Lung (tissue), 12 donors: ENCODE data around the gene ATP9A. TPM values are rescaled to one million over a fixed set of nuclear protein-coding genes. Genes with fewer than 3 reads are reported as not detected.

Experiments used
- ATAC-seq: fragments of 200-7000 bp; cut with Tn5 transposase; one replicate; pipeline ENCODE4 v1.9.1; 2020; ENCODE audit warnings: moderate number of reproducible peaks; ENCODE audit not compliant: insufficient read depth, low FRiP score
- DNase-seq, 3 donors: peaks; one replicate each; pipeline ENCODE4 v3.0.0-alpha.2; 2013 to 2017
- H3K27ac ChIP-seq, 2 donors: one replicate each; pipeline ENCODE4 v1.5.1; 2013; ENCODE audit warnings: mild to moderate bottlenecking in 2 of 2, moderate library complexity in 2 of 2, control low read depth in 1 of 2, inconsistent platforms in 1 of 2, low read depth in 1 of 2, low read length in 1 of 2
- H3K27me3 ChIP-seq, 3 donors: one replicate each; pipeline ENCODE4 v1.5.1; 2013; ENCODE audit warnings: low read length in 2 of 3; ENCODE audit not compliant: control insufficient read depth in 3 of 3, insufficient read depth in 3 of 3
- H3K36me3 ChIP-seq, 4 donors: one replicate each; pipeline ENCODE4 v1.5.1; 2013; ENCODE audit warnings: low read length in 4 of 4, mild to moderate bottlenecking in 1 of 4, moderate library complexity in 1 of 4; ENCODE audit not compliant: control insufficient read depth in 4 of 4, insufficient read depth in 4 of 4
- H3K4me1 ChIP-seq, 5 donors: one replicate each; pipeline ENCODE4 v1.5.1; 2013; ENCODE audit warnings: low read length in 5 of 5, mild to moderate bottlenecking in 2 of 5, moderate library complexity in 1 of 5; ENCODE audit not compliant: control insufficient read depth in 5 of 5, insufficient read depth in 5 of 5
- H3K4me3 ChIP-seq: one replicate; pipeline ENCODE4 v1.5.1; 2013; ENCODE audit warnings: mild to moderate bottlenecking, control low read depth, moderate library complexity
- H3K9ac ChIP-seq, 2 donors: one replicate each; pipeline ENCODE4 v1.5.1; 2013; ENCODE audit warnings: low read length in 2 of 2, control low read depth in 1 of 2; ENCODE audit not compliant: insufficient read depth in 1 of 2
- H3K9me3 ChIP-seq, 4 donors: one replicate each; pipeline ENCODE4 v1.5.1; 2013; ENCODE audit warnings: low read length in 3 of 4, mild to moderate bottlenecking in 1 of 4, moderate library complexity in 1 of 4; ENCODE audit not compliant: control insufficient read depth in 4 of 4, insufficient read depth in 3 of 4
- WGBS, 2 donors: extraction: QIAGEN DNeasy Blood & Tissue Kit; methylation state at CpG; one replicate each; pipeline ENCODE4 v1.1.7; 2013; 5-methylcytosine and 5-hydroxymethylcytosine counted together
- polyA plus RNA-seq, 2 donors: library from polyadenylated mRNA; stranded (reverse); fragments of 200-250 nt; gene quantifications; one replicate each; pipeline ENCODE4 v1.2.1, GENCODE V29; 2013
- total RNA-seq, 2 donors: library from RNA; depleted of rRNA in 1 of 2; stranded (reverse); fragments of >200 nt in 1 of 2; gene quantifications; one replicate each; pipeline ENCODE4 v1.2.1, GENCODE V29; 2014 to 2021
- TF ChIP-seq, protein P1 (sequence below): IDR thresholded peaks from 2 replicates; pipeline ENCODE4 v1.5.1; 2012; ENCODE audit warnings: mild to moderate bottlenecking; ENCODE audit errors: control extremely low read depth, extremely low read depth
- donor health status: control.
- donor health status: control.
- donor health status: Bipolar disorder and iron deficiency.
- donor health status: healthy.
- donor health status: DM: yes; HTN: yes; CAD: no.

ATP9A gene
- total and polyA plus RNA-seq, 4 donors, result 3.3 to 43.6 (median 14.9) TPM

DNA sequence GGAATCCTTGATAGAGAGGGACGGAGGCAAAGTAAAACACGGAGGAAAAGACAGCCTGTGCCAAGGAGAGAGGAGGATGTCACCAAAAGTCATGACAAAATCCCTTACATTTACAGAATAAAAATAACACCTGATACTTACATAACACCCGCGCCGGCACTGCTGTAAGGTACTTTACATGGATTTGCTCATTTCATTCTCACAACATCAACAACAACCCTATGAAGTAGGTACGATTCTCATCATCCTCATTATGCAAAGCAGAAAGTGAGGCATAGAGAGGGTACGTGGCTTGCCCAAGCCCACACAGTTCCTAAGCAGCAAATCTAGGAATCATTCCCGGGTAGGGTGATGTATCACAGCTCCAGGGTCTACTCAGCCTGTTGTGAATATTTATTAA lies 158.1 kb downstream of the ATP9A start:
- 79 to 91% methylated on average over 8 of the region's 8 CpGs for whole genome bisulfite sequencing, 2 donors
- no peaks in the 10 kb centered on the region for H3K4me1 ChIP-seq
- TF ChIP-seq, protein P1, sequence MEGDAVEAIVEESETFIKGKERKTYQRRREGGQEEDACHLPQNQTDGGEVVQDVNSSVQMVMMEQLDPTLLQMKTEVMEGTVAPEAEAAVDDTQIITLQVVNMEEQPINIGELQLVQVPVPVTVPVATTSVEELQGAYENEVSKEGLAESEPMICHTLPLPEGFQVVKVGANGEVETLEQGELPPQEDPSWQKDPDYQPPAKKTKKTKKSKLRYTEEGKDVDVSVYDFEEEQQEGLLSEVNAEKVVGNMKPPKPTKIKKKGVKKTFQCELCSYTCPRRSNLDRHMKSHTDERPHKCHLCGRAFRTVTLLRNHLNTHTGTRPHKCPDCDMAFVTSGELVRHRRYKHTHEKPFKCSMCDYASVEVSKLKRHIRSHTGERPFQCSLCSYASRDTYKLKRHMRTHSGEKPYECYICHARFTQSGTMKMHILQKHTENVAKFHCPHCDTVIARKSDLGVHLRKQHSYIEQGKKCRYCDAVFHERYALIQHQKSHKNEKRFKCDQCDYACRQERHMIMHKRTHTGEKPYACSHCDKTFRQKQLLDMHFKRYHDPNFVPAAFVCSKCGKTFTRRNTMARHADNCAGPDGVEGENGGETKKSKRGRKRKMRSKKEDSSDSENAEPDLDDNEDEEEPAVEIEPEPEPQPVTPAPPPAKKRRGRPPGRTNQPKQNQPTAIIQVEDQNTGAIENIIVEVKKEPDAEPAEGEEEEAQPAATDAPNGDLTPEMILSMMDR, result no peak
- no peak overlapping the region for H3K9ac ChIP-seq
- peaks cover 6 to 31% (median 18%) of the 10 kb centered on the region in 4 donors for H3K36me3 ChIP-seq
- H3K27me3 ChIP-seq, result no peaks in the 10 kb centered on the region
- no peak for DNase-seq
- no peak for ATAC-seq
- no peak overlapping the region for H3K4me3 ChIP-seq
- no peaks in the 10 kb centered on the region for H3K9me3 ChIP-seq
- H3K27ac ChIP-seq, result no peak overlapping the region

DNA sequence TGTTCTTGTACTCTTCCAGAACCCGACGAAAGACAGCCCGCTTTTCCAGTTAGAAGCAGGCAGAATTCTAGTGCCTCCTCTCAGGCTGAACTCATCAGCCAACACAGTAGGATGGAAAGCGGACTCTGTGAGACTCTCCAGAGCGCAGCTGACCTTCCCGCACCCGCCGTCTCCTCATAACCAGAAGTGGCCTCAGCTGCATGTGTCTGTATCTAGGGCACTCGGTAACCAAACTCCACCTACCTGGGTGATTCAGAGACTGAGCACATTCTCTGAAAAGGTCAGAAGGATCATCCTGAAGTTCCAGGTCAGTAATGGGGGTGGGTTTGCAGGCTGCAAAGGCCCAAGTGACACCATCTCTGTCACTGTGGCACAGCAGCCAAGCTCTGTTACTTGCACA lies 158.9 kb downstream of the ATP9A start:
- no peaks in the 10 kb centered on the region for H3K4me1 ChIP-seq
- no peaks in the 10 kb centered on the region for H3K27me3 ChIP-seq
- ATAC-seq (no peak), DNase-seq (no peak)
- no peak overlapping the region for H3K4me3 ChIP-seq
- no peak overlapping the region for H3K9ac ChIP-seq
- no peak overlapping the region for H3K27ac ChIP-seq
- no peaks in the 10 kb centered on the region for H3K9me3 ChIP-seq
- TF ChIP-seq, protein P1, result no peak
- peaks cover 6 to 37% (median 24%) of the 10 kb centered on the region in 4 donors for H3K36me3 ChIP-seq
- WGBS, 2 donors, result 92 to 95% methylated on average over 9 of the region's 9 CpGs

DNA sequence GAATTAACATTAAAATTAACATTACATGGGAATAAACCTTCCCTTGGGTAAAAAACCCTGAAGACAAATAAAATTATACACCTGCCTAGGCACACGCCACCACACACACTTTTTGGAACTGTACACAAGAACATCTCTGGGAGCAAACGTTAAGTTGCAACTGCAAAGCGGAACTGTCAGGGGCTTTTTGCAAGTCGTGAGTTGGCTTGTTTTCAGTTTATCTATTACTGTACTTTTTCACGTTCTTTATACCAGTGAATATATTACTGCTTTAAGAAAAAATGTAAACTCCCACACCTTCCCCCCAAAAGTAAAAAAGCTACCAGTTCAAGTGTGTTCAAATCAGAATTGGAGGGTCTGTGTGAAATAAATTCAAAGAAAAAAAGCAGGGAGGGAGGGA lies 160.1 kb downstream of the ATP9A start:
- WGBS, 2 donors, result 81 to 86% methylated on average over 5 of the region's 5 CpGs
- no peak for DNase-seq
- no peaks in the 10 kb centered on the region for H3K9me3 ChIP-seq

More for the DNA sequence above, 160.1 kb downstream of the ATP9A start:
- H3K4me1 ChIP-seq, result no peaks in the 10 kb centered on the region
- H3K4me3 ChIP-seq, result no peak overlapping the region
- no peaks in the 10 kb centered on the region for H3K27me3 ChIP-seq
- TF ChIP-seq, protein P1, result no peak
- ATAC-seq, result no peak
- H3K27ac ChIP-seq, result no peak overlapping the region
- peaks cover 6 to 39% (median 24%) of the 10 kb centered on the region in 4 donors for H3K36me3 ChIP-seq
- no peak overlapping the region for H3K9ac ChIP-seq
